Progenitor cell of endocrine pancreas (in vitro differentiated cells): ENCODE measurements around the gene NFYC. TPM values are rescaled to one million over a fixed set of nuclear protein-coding genes. Genes with fewer than 3 reads are reported as not detected.
A peak's percentile ranks its signal among the peaks of the same experiment; 100 is the strongest.

Experiments
- DNase-seq: peaks from one replicate; pipeline ENCODE4 v3.0.0; 2021; ENCODE audit warnings: low spot score; ENCODE audit not compliant: unreplicated experiment
- H3K27ac Mint-ChIP-seq: 2 replicates; pipeline ENCODE4 v1.8.0; 2021; ENCODE audit warnings: mild to moderate bottlenecking, moderate library complexity, mixed read lengths
- H3K27me3 Mint-ChIP-seq: 2 replicates; pipeline ENCODE4 v1.8.0; 2021; ENCODE audit warnings: mixed read lengths
- H3K36me3 Mint-ChIP-seq: 2 replicates; pipeline ENCODE4 v1.8.0; 2022; ENCODE audit warnings: mixed read lengths; ENCODE audit not compliant: insufficient read depth
- H3K4me1 Mint-ChIP-seq: 2 replicates; pipeline ENCODE4 v1.8.0; 2021; ENCODE audit warnings: low read depth, mixed read lengths
- H3K4me3 Mint-ChIP-seq: 2 replicates; pipeline ENCODE4 v1.8.0; 2021; ENCODE audit warnings: low read depth, mild to moderate bottlenecking, moderate library complexity, mixed read lengths
- H3K9me3 Mint-ChIP-seq: 2 replicates; pipeline ENCODE4 v1.8.0; 2021; ENCODE audit warnings: low read depth, mixed read lengths
- total RNA-seq: library from RNA; stranded (reverse); gene quantifications from 2 replicates; pipeline ENCODE4 v1.2.1, GENCODE V29; 2021
- TF ChIP-seq, protein P1 (sequence below): fragments of 200-600 bp; sonication (generic); IDR thresholded peaks from one replicate; pipeline ENCODE4 v1.5.0; 2021; ENCODE audit warnings: antibody characterized with exemption, mild to moderate bottlenecking; ENCODE audit not compliant: unreplicated experiment

The NFYC gene
- total RNA-seq, 1 donor from 2014 or later = 73.4 TPM

DNA sequence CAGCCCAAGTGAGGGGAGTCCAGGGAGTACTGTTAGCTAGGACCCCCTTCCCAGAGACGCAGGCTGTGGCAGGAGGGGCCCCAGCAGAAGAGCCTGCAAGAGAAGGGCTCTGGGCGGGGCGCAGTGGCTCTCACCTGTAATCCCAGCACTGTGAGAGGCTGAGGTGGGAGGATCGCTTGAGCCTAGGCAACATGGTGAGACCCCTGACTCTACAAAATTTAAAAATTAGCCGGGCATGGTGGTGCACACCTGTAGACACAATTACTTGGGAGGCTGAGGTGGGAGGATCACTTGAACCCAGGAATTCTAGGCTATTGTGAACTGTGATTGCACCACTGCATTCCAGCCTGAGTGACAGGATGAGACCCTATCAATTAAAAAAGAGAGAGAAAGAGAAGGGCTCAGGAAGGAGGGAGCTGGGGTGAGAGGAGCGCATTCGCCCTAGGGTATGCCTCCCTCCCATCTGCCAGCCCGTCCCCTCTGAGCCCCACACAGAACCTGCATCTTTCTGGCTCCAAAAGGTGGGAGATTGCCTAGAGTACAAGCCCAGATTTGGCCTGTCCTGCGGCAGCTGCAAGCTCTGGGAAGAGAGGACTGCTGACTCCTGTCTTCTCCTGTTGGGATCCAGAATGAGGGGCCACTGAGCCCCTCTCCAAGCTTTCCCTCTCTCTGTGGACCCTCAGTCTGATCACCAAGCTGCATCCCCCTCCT lies 95.6 kb downstream of the NFYC start:
- peaks cover 49% of the 10 kb centered on the region for H3K27me3 Mint-ChIP-seq
- H3K36me3 Mint-ChIP-seq = no peaks in the 10 kb centered on the region
- H3K27ac Mint-ChIP-seq = no peak overlapping the region
- no peak for DNase-seq
- TF ChIP-seq, protein P1, sequence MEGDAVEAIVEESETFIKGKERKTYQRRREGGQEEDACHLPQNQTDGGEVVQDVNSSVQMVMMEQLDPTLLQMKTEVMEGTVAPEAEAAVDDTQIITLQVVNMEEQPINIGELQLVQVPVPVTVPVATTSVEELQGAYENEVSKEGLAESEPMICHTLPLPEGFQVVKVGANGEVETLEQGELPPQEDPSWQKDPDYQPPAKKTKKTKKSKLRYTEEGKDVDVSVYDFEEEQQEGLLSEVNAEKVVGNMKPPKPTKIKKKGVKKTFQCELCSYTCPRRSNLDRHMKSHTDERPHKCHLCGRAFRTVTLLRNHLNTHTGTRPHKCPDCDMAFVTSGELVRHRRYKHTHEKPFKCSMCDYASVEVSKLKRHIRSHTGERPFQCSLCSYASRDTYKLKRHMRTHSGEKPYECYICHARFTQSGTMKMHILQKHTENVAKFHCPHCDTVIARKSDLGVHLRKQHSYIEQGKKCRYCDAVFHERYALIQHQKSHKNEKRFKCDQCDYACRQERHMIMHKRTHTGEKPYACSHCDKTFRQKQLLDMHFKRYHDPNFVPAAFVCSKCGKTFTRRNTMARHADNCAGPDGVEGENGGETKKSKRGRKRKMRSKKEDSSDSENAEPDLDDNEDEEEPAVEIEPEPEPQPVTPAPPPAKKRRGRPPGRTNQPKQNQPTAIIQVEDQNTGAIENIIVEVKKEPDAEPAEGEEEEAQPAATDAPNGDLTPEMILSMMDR = no peak
- H3K4me3 Mint-ChIP-seq = no peak overlapping the region
- H3K9me3 Mint-ChIP-seq = no peaks in the 10 kb centered on the region
- H3K4me1 Mint-ChIP-seq = peaks cover 12% of the 10 kb centered on the region

DNA sequence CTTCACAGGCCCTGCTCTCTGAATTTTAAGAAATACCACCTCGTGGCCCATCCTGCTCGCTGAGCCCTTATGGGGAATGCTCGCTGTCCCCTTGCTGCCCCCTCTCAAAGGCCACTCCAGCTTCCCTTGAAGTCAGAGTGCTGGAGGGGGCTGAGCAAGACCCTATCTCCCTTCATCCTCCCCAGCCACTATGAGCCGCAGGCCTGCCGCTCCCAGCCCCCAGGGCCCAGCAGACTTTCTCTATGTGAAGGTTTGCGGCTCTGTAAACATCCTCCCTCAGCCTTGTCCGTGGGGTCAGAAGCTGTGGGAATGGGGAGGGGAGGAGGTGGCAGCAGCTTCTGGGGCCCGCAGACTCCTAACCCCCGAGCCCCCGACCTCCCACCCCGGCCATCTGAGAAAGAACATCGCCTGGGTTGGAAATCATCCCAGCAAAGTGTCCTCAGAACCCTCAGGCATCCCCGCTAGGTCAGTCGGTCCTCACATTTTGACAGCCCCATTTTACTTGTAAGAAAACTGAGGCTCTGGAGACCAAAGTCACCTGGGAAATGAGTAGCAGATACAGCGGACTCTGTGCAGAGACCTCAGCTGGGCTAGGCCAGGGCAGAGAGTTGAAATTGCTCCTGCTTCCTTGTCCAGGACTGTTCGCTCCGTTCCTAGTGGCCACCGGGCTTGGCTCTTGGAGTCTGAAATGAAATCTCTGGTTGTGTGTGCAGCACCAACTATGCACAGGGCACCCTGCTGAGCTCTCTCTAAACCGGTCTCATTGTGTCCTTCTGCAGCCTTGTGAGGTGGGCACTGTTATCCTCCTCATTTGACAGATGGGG lies 96.4 kb downstream of the NFYC start:
- Mint-ChIP-seq H3K9me3 (no peaks in the 10 kb centered on the region), H3K4me1 (peaks cover 6% of the 10 kb centered on the region)

DNA sequence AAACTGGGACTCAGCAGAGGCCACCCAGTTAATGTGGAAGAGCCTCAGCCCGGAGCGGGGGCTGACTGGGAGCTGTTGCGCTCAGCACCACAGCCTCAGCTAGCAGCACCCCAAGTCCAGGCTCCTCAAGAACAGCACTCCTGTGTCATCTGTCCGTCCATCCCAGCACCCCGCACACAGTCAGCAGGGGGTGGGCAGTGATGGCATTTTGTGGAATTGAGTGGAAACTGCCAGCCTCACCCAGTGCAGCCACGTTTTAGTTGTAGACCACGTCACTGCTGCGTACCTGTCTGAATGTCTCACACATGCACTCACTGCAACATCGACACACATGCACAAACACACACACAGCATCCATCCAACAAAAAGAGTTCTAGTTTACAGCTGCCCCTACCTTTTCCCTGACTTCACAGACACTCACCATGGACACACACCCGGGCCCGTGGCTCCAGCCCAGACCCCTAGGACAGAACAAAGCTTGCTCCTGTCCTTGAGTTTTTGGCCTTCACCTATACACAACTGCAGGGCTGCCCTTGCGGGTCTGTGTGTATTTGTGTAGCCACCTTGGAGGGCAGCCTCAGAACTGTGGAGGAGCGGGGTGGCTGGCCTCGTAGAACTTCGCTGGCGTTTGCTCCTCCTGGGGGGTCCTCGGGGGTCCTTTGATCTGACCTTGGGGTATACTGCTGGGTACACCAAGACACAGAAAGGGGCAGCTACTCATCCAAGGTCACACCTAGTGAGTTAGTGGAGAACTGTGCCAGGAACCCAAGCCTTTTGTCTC lies 97.2 kb downstream of the NFYC start:
- TF ChIP-seq, protein P1 = no peak
- H3K9me3 Mint-ChIP-seq = no peaks in the 10 kb centered on the region
- H3K4me3 Mint-ChIP-seq = no peak overlapping the region
- H3K36me3 Mint-ChIP-seq = no peaks in the 10 kb centered on the region
- peaks cover 46% of the 10 kb centered on the region for H3K27me3 Mint-ChIP-seq
- no peak for DNase-seq
- no peak overlapping the region for H3K27ac Mint-ChIP-seq
- H3K4me1 Mint-ChIP-seq = peaks cover 2% of the 10 kb centered on the region

More for the DNA sequence above, 96.4 kb downstream of the NFYC start:
- no peak for DNase-seq
- peak overlapping the region; percentile 12 for H3K27ac Mint-ChIP-seq
- TF ChIP-seq, protein P1 = no peak
- peaks cover 44% of the 10 kb centered on the region for H3K27me3 Mint-ChIP-seq
- H3K4me3 Mint-ChIP-seq = no peak overlapping the region
- H3K36me3 Mint-ChIP-seq = no peaks in the 10 kb centered on the region

DNA sequence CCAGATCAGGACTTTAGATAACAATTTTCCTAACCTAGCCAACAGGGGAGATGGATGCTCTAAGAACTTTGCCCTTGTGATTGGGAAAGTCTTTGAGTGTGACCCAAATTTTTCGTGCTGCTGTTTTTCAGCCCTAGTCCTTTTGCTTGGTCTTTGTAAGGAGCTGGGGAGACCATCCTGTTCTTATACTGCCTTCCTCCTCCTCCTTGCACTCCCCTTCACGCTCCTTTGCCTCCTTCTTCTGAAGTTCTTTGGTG lies 97.8 kb downstream of the NFYC start:
- Mint-ChIP-seq H3K27me3 (peaks cover 49% of the 10 kb centered on the region), H3K4me3 (no peak overlapping the region), H3K9me3 (no peaks in the 10 kb centered on the region), H3K27ac (no peak overlapping the region), H3K4me1 (peaks cover 2% of the 10 kb centered on the region), H3K36me3 (no peaks in the 10 kb centered on the region)
- TF ChIP-seq, protein P1 = no peak
- DNase-seq = no peak
